Brain microvascular endothelial cell (primary cell): Measurements from ENCODE around the gene CLCN6.

Experiments used
- DNase-seq: peaks from one replicate; pipeline ENCODE4 v3.0.0-alpha.2; 2020
- H3K27ac ChIP-seq: fragments of 250-450 bp; sonication (Bioruptor Pico); 2 replicates; pipeline ENCODE4 v1.5.1; 2020; ENCODE audit warnings: mild to moderate bottlenecking, moderate library complexity
- H3K27me3 ChIP-seq: fragments of 250-450 bp; sonication (Bioruptor Pico); replicated peaks from 2 replicates; pipeline ENCODE4 v1.5.1; 2020; ENCODE audit warnings: mild to moderate bottlenecking
- H3K36me3 ChIP-seq: fragments of 250-450 bp; sonication (Bioruptor Pico); replicated peaks from 2 replicates; pipeline ENCODE4 v1.5.1; 2020; ENCODE audit warnings: mild to moderate bottlenecking
- H3K4me3 ChIP-seq: 2 replicates; pipeline ENCODE4 v1.5.1; 2011; ENCODE audit warnings: low read depth, mild to moderate bottlenecking, control low read depth, low read length, moderate library complexity
- CTCF ChIP-seq: IDR thresholded peaks from 2 replicates; pipeline ENCODE4 v1.5.1; 2011; ENCODE audit warnings: low read depth, mild to moderate bottlenecking, moderate library complexity, low read length, control low read depth, inconsistent platforms; ENCODE audit errors: missing control alignments
- in situ Hi-C: cut with HindIII; loops from 2 replicates; pipeline ENCODE4 v1.10.0; 2017; ENCODE audit warnings: low sequenced_read_pairs, low pct_ligation_motif_present

Gene CLCN6

GRCh38 chr1:11838349-11839272 is 32.6 kb downstream of the CLCN6 start:
- no peak overlapping the region for H3K27ac ChIP-seq
- TF ChIP-seq CTCF, result peak; percentile 100
- peaks cover 84% of the 10 kb centered on the region for H3K36me3 ChIP-seq
- no peaks in the 10 kb centered on the region for H3K27me3 ChIP-seq
- in situ Hi-C loops, result no loop called here
- peak; percentile 31 for DNase-seq
- no peak overlapping the region for H3K4me3 ChIP-seq

- H3K27me3 ChIP-seq, result no peaks in the 10 kb centered on the region
- in situ Hi-C loops, result no loop called here
- H3K27ac ChIP-seq, result no peak overlapping the region
- no peak for DNase-seq
- no peak for TF ChIP-seq CTCF
- peaks cover 85% of the 10 kb centered on the region for H3K36me3 ChIP-seq
- H3K4me3 ChIP-seq, result no peak overlapping the region
These were observed 34.0 kb downstream of the CLCN6 start for GRCh38 chr1:11839727-11840705.

GRCh38 chr1:11841245-11842153 is 35.5 kb downstream of the CLCN6 start:
- no peak overlapping the region for H3K4me3 ChIP-seq
- no peaks in the 10 kb centered on the region for H3K27me3 ChIP-seq
- peaks cover 77% of the 10 kb centered on the region for H3K36me3 ChIP-seq
- no peak for TF ChIP-seq CTCF
- no peak overlapping the region for H3K27ac ChIP-seq
- no peak for DNase-seq
- in situ Hi-C loops, result no loop called here

GRCh38 chr1:11842154-11843041 is 36.4 kb downstream of the CLCN6 start:
- Histone ChIP-seq H3K36me3 (peaks cover 68% of the 10 kb centered on the region), H3K27ac (no peak overlapping the region), H3K4me3 (no peak overlapping the region), H3K27me3 (no peaks in the 10 kb centered on the region)
- peak; percentile 53 for DNase-seq
- in situ Hi-C loops, result no loop called here
- TF ChIP-seq CTCF, result no peak
